ENCODE results near the gene ATP9A. TPM values are rescaled to one million over a fixed set of nuclear protein-coding genes. Genes with fewer than 3 reads are reported as not detected.
"Not testable (repeated sequence)": the region's sequence is repeated elsewhere in the genome, so short reads cannot be mapped to it uniquely, and the experiment has no call there.

ATP9A gene
- total RNA-seq, 1 donor from 2014 or later: 35.8 TPM

GRCh38 chr20:51788822-51789221, 20.6 kb upstream of the ATP9A start:
- H3K4me1 ChIP-seq: no peaks in the 10 kb centered on the region
- H3K27ac ChIP-seq: no peak overlapping the region
- no peak for TF ChIP-seq POLR2AphosphoS5 (IDR thresholded peaks at IDR 0.05; ENCODE audit: insufficient read depth in 1 of 2, low read depth in 1 of 2)
- no peak for TF ChIP-seq POLR2A (IDR thresholded peaks at IDR 0.05)
- no peak for TF ChIP-seq CTCF (IDR thresholded peaks at IDR 0.05)
- no peaks in the 10 kb centered on the region for H3K27me3 ChIP-seq
- intact Hi-C loops (cut with DNase I): no loop called here
- no peak for DNase-seq (ENCODE audit: extremely low spot score in 2 of 2)
- H3K36me3 ChIP-seq: no peaks in the 10 kb centered on the region
- no peaks in the 10 kb centered on the region for H3K9me3 ChIP-seq
- H3K4me3 ChIP-seq: no peak overlapping the region

DNA sequence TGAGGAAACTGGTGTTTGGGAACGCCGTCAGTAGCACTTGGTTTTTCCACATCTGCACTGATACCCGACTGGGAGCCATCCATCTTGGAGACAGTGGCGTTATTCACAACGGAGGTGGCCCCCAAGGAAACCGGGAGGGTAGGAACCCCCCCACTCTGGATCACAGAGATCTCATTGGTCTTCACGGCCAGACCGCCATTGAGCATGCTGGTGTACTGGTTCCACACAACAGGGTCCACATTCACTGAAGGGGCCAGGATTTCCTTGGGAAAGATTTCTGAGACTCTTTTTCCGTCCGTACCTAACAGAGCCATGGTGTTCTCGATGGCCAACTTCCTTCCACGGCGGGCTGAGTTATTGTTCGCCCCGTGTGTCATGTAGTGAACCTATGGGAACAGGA, 16.1 kb upstream of the ATP9A start:
- no peaks in the 10 kb centered on the region for H3K36me3 ChIP-seq
- intact Hi-C loops (cut with DNase I): no loop called here
- H3K27ac ChIP-seq: no peak overlapping the region
- no peaks in the 10 kb centered on the region for H3K27me3 ChIP-seq
- DNase-seq (ENCODE audit: extremely low spot score in 2 of 2): no peak
- TF ChIP-seq CTCF (IDR thresholded peaks at IDR 0.05) (no peak), POLR2AphosphoS5 (IDR thresholded peaks at IDR 0.05; ENCODE audit: insufficient read depth in 1 of 2, low read depth in 1 of 2) (no peak), POLR2A (IDR thresholded peaks at IDR 0.05) (no peak)
- H3K9me3 ChIP-seq: no peaks in the 10 kb centered on the region
- H3K4me1 ChIP-seq: no peaks in the 10 kb centered on the region
- H3K4me3 ChIP-seq: no peak overlapping the region

- H3K36me3 ChIP-seq; H3K4me3 ChIP-seq; H3K27ac ChIP-seq; intact Hi-C loops (cut with DNase I); DNase-seq (ENCODE audit: extremely low spot score in 2 of 2); H3K4me1 ChIP-seq; H3K27me3 ChIP-seq; H3K9me3 ChIP-seq: not testable (repeated sequence)
These were observed 10.1 kb upstream of the ATP9A start for GRCh38 chr20:51778229-51778759.

- H3K9me3 ChIP-seq: no peaks in the 10 kb centered on the region
- no peaks in the 10 kb centered on the region for H3K36me3 ChIP-seq
- intact Hi-C loops (cut with DNase I): no loop called here
- no peak overlapping the region for H3K27ac ChIP-seq
- TF ChIP-seq POLR2AphosphoS5 (IDR thresholded peaks at IDR 0.05; ENCODE audit: insufficient read depth in 1 of 2, low read depth in 1 of 2) (no peak), CTCF (IDR thresholded peaks at IDR 0.05) (no peak), POLR2A (IDR thresholded peaks at IDR 0.05) (no peak)
- H3K4me3 ChIP-seq: no peak overlapping the region
- H3K4me1 ChIP-seq: no peaks in the 10 kb centered on the region
- H3K27me3 ChIP-seq: no peaks in the 10 kb centered on the region
- DNase-seq (ENCODE audit: extremely low spot score in 2 of 2): no peak
These were observed 7.1 kb upstream of the ATP9A start for GRCh38 chr20:51775241-51775640.

GRCh38 chr20:51772236-51772635, 4.0 kb upstream of the ATP9A start:
- no peaks in the 10 kb centered on the region for H3K9me3 ChIP-seq
- H3K27me3 ChIP-seq: no peaks in the 10 kb centered on the region
- intact Hi-C loops (cut with DNase I): no loop called here
- H3K27ac ChIP-seq: no peak overlapping the region
- no peaks in the 10 kb centered on the region for H3K36me3 ChIP-seq
- H3K4me3 ChIP-seq: no peak overlapping the region
- TF ChIP-seq POLR2A (IDR thresholded peaks at IDR 0.05) (no peak), POLR2AphosphoS5 (IDR thresholded peaks at IDR 0.05; ENCODE audit: insufficient read depth in 1 of 2, low read depth in 1 of 2) (no peak), CTCF (IDR thresholded peaks at IDR 0.05) (no peak)
- DNase-seq (ENCODE audit: extremely low spot score in 2 of 2): no peak
- H3K4me1 ChIP-seq: peaks cover 5% of the 10 kb centered on the region
